ENCODE measurements around the gene CARMIL1. TPM values are rescaled to one million over a fixed set of nuclear protein-coding genes. Genes with fewer than 3 reads are reported as not detected.

CARMIL1 gene
- polyA plus RNA-seq, 2 donors: 6.9 to 9.5 TPM

DNA sequence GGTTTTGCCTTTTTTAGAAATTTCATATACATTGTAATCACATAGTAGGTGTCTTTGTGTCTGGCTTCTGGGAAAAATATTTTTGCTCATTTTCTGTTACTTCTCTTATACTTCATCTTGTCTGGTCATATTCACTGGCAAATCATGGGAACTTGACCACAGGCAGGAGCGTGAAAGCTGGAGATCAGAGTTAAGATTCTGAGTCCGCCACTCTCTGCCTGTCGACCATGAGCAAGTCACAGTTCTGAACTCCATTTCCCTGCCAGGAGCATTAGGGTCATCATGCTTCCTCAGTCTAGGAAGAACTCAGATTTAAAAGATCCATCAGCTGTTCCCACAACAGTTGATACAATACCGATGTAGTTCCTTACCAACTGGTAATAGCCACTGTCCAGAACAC, 360.5 kb downstream of the CARMIL1 start:
- 85 to 89% methylated on average over 4 of the region's 4 CpGs for WGBS, 2 donors
- H3K36me3 ChIP-seq (ENCODE audit: control insufficient read depth in 2 of 2, insufficient read depth in 2 of 2, low read length in 1 of 2): no peaks in the 10 kb centered on the region
- H3K27ac ChIP-seq (ENCODE audit: low read depth in 2 of 2, low read length in 1 of 2): no peak overlapping the region
- H3K4me3 ChIP-seq (ENCODE audit: low read depth in 1 of 2, low read length in 2 of 2): no peak overlapping the region
- no peaks in the 10 kb centered on the region for H3K9me3 ChIP-seq (ENCODE audit: control insufficient read depth in 2 of 2, insufficient read depth in 1 of 2, low read depth in 1 of 2, low read length in 1 of 2)
- no peaks in the 10 kb centered on the region for H3K4me1 ChIP-seq (ENCODE audit: control insufficient read depth in 2 of 2, insufficient read depth in 2 of 2, low read length in 1 of 2)
- H3K27me3 ChIP-seq (ENCODE audit: control insufficient read depth in 1 of 2, insufficient read depth in 2 of 2, low read length in 2 of 2): no peaks in the 10 kb centered on the region

DNA sequence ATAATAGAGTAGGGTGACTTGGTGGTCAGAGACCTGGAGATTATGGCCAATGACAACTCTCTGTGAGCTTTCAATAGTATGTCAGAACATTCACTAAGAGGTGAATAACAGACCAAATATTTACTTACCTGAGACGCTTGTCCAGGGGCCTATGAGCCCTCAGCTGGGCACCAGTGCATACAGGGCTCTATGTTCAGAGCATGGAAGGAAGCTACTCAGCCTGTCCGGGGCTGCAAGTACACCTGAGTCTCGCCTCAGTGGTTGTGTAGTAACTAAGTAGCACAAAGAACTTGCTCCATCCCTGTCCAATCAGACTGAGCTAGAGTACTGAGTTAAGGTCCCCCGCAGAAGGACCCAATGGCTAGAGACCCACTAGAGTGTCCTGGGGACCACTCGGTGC, 361.3 kb downstream of the CARMIL1 start:
- Histone ChIP-seq H3K9me3 (ENCODE audit: control insufficient read depth in 2 of 2, insufficient read depth in 1 of 2, low read depth in 1 of 2, low read length in 1 of 2) (no peaks in the 10 kb centered on the region), H3K4me3 (ENCODE audit: low read depth in 1 of 2, low read length in 2 of 2) (no peak overlapping the region), H3K36me3 (ENCODE audit: control insufficient read depth in 2 of 2, insufficient read depth in 2 of 2, low read length in 1 of 2) (no peaks in the 10 kb centered on the region), H3K27ac (ENCODE audit: low read depth in 2 of 2, low read length in 1 of 2) (no peak overlapping the region), H3K27me3 (ENCODE audit: control insufficient read depth in 1 of 2, insufficient read depth in 2 of 2, low read length in 2 of 2) (no peaks in the 10 kb centered on the region), H3K4me1 (ENCODE audit: control insufficient read depth in 2 of 2, insufficient read depth in 2 of 2, low read length in 1 of 2) (no peaks in the 10 kb centered on the region)
- 68 to 70% methylated on average over 5 of the region's 5 CpGs for WGBS, 2 donors

DNA sequence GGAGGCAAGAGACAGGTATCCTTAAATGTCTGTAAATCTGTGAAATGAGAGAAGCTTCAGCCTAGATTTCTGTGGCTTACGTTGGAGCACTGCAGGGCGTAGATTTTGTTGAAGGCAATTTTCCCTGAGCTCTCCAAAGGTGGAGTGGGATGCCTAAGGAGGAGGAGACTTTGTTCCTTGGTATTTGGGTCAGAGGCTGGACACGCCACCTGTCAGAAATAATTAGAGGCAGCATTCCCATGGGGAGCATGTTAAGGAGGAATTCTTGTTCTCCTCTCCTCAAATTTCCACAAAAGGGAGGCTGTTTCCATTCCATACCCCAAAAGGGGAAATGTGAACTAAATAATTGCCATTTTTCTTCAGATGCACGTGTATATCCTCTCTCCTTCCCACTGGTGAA, 361.7 kb downstream of the CARMIL1 start:
- WGBS, 2 donors: 76 to 82% methylated on average over 4 of the region's 4 CpGs
- Histone ChIP-seq H3K36me3 (ENCODE audit: control insufficient read depth in 2 of 2, insufficient read depth in 2 of 2, low read length in 1 of 2) (no peaks in the 10 kb centered on the region), H3K4me1 (ENCODE audit: control insufficient read depth in 2 of 2, insufficient read depth in 2 of 2, low read length in 1 of 2) (no peaks in the 10 kb centered on the region), H3K4me3 (ENCODE audit: low read depth in 1 of 2, low read length in 2 of 2) (no peak overlapping the region), H3K27me3 (ENCODE audit: control insufficient read depth in 1 of 2, insufficient read depth in 2 of 2, low read length in 2 of 2) (no peaks in the 10 kb centered on the region), H3K9me3 (ENCODE audit: control insufficient read depth in 2 of 2, insufficient read depth in 1 of 2, low read depth in 1 of 2, low read length in 1 of 2) (no peaks in the 10 kb centered on the region), H3K27ac (ENCODE audit: low read depth in 2 of 2, low read length in 1 of 2) (no peak overlapping the region)

DNA sequence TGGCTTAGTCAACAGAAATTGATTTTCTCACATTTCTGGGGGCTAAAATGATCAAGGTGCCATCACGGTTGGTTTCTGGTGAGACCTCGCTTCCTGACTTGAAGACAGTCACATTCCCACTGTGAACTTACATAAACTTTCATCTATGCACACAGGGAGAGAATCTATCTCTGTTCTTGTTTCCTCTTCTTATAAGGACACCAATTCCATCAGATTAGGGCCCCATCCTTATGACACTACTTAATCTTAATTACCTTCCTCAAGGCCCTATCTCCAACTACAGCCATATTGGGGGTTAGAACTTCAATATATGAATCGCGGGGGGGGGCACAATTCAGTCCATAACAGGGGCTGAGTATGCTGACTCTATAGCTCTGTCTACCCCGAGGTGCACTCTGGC, 362.2 kb downstream of the CARMIL1 start:
- H3K4me3 ChIP-seq (ENCODE audit: low read depth in 1 of 2, low read length in 2 of 2): no peak overlapping the region
- WGBS, 2 donors: 65 to 72% methylated on average over 5 of the region's 5 CpGs
- no peak overlapping the region for H3K27ac ChIP-seq (ENCODE audit: low read depth in 2 of 2, low read length in 1 of 2)
- H3K9me3 ChIP-seq (ENCODE audit: control insufficient read depth in 2 of 2, insufficient read depth in 1 of 2, low read depth in 1 of 2, low read length in 1 of 2): no peaks in the 10 kb centered on the region
- no peaks in the 10 kb centered on the region for H3K4me1 ChIP-seq (ENCODE audit: control insufficient read depth in 2 of 2, insufficient read depth in 2 of 2, low read length in 1 of 2)
- no peaks in the 10 kb centered on the region for H3K36me3 ChIP-seq (ENCODE audit: control insufficient read depth in 2 of 2, insufficient read depth in 2 of 2, low read length in 1 of 2)
- no peaks in the 10 kb centered on the region for H3K27me3 ChIP-seq (ENCODE audit: control insufficient read depth in 1 of 2, insufficient read depth in 2 of 2, low read length in 2 of 2)

DNA sequence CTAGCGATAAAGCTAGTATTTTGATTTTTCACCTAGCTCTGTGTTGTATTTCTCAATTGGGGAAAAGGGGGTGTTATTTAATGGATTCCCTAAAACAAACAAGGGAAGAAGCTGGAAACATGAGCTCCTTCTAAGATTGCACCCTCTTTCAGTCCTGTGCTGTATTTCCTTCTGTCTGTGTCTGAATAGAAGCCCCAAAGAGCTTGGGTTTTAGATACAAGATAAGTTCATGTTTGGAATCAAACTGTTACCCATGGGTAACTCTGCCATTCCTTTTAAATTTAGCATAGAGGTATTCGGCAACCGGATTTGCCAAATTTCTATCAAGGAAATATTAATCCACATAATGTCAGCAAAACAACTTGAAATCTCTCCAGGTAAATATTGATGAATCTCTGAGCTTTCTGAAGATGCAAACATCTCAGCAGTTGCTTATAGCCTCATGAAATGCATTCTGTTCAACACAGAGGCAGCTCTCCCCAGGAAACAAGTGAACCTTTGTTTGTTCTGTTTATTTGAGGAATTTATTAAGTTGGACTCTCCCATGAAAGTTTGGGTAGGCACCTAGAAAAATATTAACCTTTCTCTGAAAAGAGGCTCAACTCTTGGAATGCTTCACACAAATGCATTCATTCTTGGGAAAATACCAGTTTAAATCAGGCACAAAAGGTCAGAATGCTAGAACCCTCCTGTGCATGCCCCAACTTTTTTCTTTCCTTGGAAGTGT, 362.9 kb downstream of the CARMIL1 start:
- Histone ChIP-seq H3K4me3 (ENCODE audit: low read depth in 1 of 2, low read length in 2 of 2) (no peak overlapping the region), H3K9me3 (ENCODE audit: control insufficient read depth in 2 of 2, insufficient read depth in 1 of 2, low read depth in 1 of 2, low read length in 1 of 2) (no peaks in the 10 kb centered on the region), H3K36me3 (ENCODE audit: control insufficient read depth in 2 of 2, insufficient read depth in 2 of 2, low read length in 1 of 2) (no peaks in the 10 kb centered on the region), H3K4me1 (ENCODE audit: control insufficient read depth in 2 of 2, insufficient read depth in 2 of 2, low read length in 1 of 2) (no peaks in the 10 kb centered on the region), H3K27me3 (ENCODE audit: control insufficient read depth in 1 of 2, insufficient read depth in 2 of 2, low read length in 2 of 2) (no peaks in the 10 kb centered on the region), H3K27ac (ENCODE audit: low read depth in 2 of 2, low read length in 1 of 2) (no peak overlapping the region)
- 65 to 72% methylated on average over 3 of the region's 3 CpGs for WGBS, 2 donors

DNA sequence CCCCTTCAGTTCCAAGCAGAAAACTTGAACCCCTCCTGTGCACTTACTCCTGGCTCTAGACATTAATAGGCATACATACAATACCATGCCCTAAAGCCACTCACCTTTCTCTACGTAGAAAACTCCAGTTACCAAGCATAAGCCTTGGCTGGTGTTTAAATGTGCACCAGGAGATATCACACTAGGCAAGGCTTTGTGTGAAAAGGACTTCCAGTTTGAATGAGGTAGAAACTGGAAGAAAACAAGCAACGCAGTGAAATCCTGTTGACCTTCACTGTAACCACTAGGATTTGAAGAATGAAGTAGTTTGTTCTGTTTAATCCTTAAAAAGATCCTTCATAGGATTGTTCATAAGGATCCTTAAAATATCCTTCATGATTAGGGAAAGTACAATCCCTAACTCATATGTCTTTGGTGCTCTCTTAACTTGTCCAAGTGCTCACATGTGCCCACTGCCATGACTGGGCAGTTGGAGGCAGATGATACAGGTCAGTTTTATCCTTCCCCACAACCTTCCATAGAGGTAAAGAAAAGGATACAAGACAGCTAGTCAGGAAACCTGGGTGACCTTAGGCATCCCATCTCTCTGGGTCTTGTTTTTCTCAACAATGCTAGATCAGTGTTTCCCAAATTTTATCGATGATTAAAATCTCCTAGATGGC, 363.6 kb downstream of the CARMIL1 start:
- Histone ChIP-seq H3K27me3 (ENCODE audit: control insufficient read depth in 1 of 2, insufficient read depth in 2 of 2, low read length in 2 of 2) (no peaks in the 10 kb centered on the region), H3K4me1 (ENCODE audit: control insufficient read depth in 2 of 2, insufficient read depth in 2 of 2, low read length in 1 of 2) (no peaks in the 10 kb centered on the region), H3K36me3 (ENCODE audit: control insufficient read depth in 2 of 2, insufficient read depth in 2 of 2, low read length in 1 of 2) (no peaks in the 10 kb centered on the region), H3K4me3 (ENCODE audit: low read depth in 1 of 2, low read length in 2 of 2) (no peak overlapping the region), H3K27ac (ENCODE audit: low read depth in 2 of 2, low read length in 1 of 2) (no peak overlapping the region), H3K9me3 (ENCODE audit: control insufficient read depth in 2 of 2, insufficient read depth in 1 of 2, low read depth in 1 of 2, low read length in 1 of 2) (no peaks in the 10 kb centered on the region)
- 64 to 69% methylated on average over 3 of the region's 3 CpGs for WGBS, 2 donors

DNA sequence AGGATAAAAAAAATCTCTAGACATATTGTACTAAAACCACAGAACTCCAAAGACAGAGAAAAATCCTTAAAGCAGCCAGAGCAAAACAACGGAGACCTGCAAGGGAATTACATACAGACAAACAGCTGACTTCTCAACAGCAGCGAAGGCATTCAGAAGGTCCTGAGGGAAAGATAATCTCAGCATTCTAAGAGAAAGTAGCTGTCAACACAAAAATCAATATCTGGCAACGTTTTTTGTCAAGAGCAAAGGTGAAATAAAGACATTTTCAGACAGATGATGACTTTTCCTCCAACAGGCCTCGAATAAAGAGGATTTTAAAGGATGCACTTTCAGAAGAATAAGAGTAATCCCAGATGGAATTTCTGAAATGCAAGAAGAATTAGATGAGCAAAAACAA, 366.7 kb downstream of the CARMIL1 start:
- Histone ChIP-seq H3K27ac (ENCODE audit: low read depth in 2 of 2, low read length in 1 of 2) (no peak overlapping the region), H3K27me3 (ENCODE audit: control insufficient read depth in 1 of 2, insufficient read depth in 2 of 2, low read length in 2 of 2) (no peaks in the 10 kb centered on the region), H3K4me3 (ENCODE audit: low read depth in 1 of 2, low read length in 2 of 2) (no peak overlapping the region), H3K4me1 (ENCODE audit: control insufficient read depth in 2 of 2, insufficient read depth in 2 of 2, low read length in 1 of 2) (no peaks in the 10 kb centered on the region), H3K36me3 (ENCODE audit: control insufficient read depth in 2 of 2, insufficient read depth in 2 of 2, low read length in 1 of 2) (no peaks in the 10 kb centered on the region), H3K9me3 (ENCODE audit: control insufficient read depth in 2 of 2, insufficient read depth in 1 of 2, low read depth in 1 of 2, low read length in 1 of 2) (no peaks in the 10 kb centered on the region)
- 53 to 55% methylated on average over 4 of the region's 4 CpGs for WGBS, 2 donors

DNA sequence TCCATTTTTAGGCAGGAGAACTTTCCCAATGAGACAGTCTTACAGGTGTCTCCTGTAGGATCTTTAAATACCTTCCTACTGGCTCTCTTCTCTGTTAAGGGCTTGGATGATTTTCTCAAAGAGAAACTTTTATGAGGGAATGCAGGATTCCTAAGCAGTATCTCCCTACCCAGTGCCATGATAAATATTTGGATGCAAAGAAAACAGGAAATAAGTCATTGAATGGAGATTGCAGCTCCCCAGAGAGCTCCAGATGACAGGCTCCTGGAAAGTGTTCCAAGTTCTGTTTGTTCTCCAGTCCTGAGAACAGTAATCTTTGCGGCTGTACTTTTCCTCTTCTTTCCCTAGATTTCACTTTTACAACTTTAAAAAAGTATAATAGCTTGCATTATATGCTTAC, 370.4 kb downstream of the CARMIL1 start:
- no peaks in the 10 kb centered on the region for H3K9me3 ChIP-seq (ENCODE audit: control insufficient read depth in 2 of 2, insufficient read depth in 1 of 2, low read depth in 1 of 2, low read length in 1 of 2)
- peaks cover 0 to 5% of the 10 kb centered on the region in 2 donors for H3K27me3 ChIP-seq (ENCODE audit: control insufficient read depth in 1 of 2, insufficient read depth in 2 of 2, low read length in 2 of 2)
- 40 to 65% methylated on average over 1 of the region's 1 CpG for WGBS, 2 donors

DNA sequence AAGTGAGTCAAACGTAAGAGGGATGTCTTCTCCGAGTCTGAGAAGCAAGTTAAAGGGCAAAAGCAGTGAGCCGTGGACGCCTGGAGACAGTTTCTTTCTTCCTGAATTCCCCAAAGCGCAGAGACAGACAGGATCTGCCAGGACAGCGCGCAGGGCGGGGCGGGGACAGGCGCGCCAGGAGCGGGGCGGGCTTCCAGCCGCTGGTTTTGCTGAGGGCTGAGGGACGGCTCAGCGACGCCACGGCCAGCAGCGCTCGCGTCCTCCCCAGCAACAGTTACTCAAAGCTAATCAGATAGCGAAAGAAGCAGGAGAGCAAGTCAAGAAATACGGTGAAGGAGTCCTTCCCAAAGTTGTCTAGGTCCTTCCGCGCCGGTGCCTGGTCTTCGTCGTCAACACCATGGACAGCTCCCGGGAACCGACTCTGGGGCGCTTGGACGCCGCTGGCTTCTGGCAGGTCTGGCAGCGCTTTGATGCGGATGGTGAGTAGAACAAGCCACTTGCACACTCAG, 372.9 kb downstream of the CARMIL1 start, which contains the start of gene SCGN:
Gene SCGN (plus strand): TSS at position 209 of the 509 bp plus-strand sequence. CDS start 189 bp downstream, at position 398.
- WGBS, 2 donors: 5 to 6% methylated on average over 35 of the region's 35 CpGs
- Histone ChIP-seq H3K36me3 (ENCODE audit: control insufficient read depth in 2 of 2, insufficient read depth in 2 of 2, low read length in 1 of 2) (no peaks in the 10 kb centered on the region), H3K9me3 (ENCODE audit: control insufficient read depth in 2 of 2, insufficient read depth in 1 of 2, low read depth in 1 of 2, low read length in 1 of 2) (no peaks in the 10 kb centered on the region), H3K4me3 (ENCODE audit: low read depth in 1 of 2, low read length in 2 of 2) (no peak within 1 kb of the TSS), H3K27me3 (ENCODE audit: control insufficient read depth in 1 of 2, insufficient read depth in 2 of 2, low read length in 2 of 2) (peaks cover 0 to 5% of the 10 kb centered on the region in 2 donors), H3K27ac (ENCODE audit: low read depth in 2 of 2, low read length in 1 of 2) (no peak within 1 kb of the TSS), H3K4me1 (ENCODE audit: control insufficient read depth in 2 of 2, insufficient read depth in 2 of 2, low read length in 1 of 2) (no peaks in the 10 kb centered on the region)

More for the DNA sequence above, 370.4 kb downstream of the CARMIL1 start:
- H3K36me3 ChIP-seq (ENCODE audit: control insufficient read depth in 2 of 2, insufficient read depth in 2 of 2, low read length in 1 of 2): no peaks in the 10 kb centered on the region
- H3K27ac ChIP-seq (ENCODE audit: low read depth in 2 of 2, low read length in 1 of 2): no peak overlapping the region
- H3K4me3 ChIP-seq (ENCODE audit: low read depth in 1 of 2, low read length in 2 of 2): no peak overlapping the region
- H3K4me1 ChIP-seq (ENCODE audit: control insufficient read depth in 2 of 2, insufficient read depth in 2 of 2, low read length in 1 of 2): no peaks in the 10 kb centered on the region

All from esophagus (tissue), 2 donors.